Measurements from ENCODE around the gene ZNG1E.
A peak's percentile ranks its signal among the peaks of the same experiment; 100 is the strongest.
"Not testable (repeated sequence)": the region's sequence is repeated elsewhere in the genome, so short reads cannot be mapped to it uniquely, and the experiment has no call there.

ZNG1E gene

GRCh38 chr9:65675589-65676021 lies at the start of gene ZNG1E:
TSS of gene ZNG1E (plus strand) at chr9:65675928. CDS start at chr9:65675977, 49 bp downstream.
- DNase-seq (ENCODE audit: low spot score): peak; percentile 50

GRCh38 chr9:65673579-65673978 lies 2.1 kb upstream of the ZNG1E start:
- DNase-seq (ENCODE audit: low spot score): not testable (repeated sequence)

- DNase-seq (ENCODE audit: low spot score): not testable (repeated sequence)
Measured at GRCh38 chr9:65675018-65675417, 710 bp upstream of the ZNG1E start.

DNA sequence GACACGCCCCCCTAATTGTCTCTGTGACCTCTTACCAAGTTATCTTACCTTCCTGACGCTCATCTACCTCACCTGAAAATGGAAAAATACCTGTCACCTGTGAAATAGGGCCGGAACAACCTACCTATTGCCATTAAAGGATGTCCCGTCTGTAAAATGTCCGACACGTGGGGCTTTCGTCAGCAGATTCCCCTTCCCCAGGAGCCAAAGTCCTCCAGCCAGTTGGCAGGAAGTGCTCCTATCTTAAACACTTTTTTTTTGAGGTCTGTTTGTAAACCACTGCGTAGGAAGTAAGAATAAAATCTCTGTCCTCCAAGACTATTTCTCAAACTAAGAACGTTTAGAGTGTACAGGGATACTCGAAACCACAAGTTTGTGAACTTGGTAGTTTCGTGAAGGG lies 661 bp downstream of the ZNG1E start:
- DNase-seq (ENCODE audit: low spot score): not testable (repeated sequence)

DNA sequence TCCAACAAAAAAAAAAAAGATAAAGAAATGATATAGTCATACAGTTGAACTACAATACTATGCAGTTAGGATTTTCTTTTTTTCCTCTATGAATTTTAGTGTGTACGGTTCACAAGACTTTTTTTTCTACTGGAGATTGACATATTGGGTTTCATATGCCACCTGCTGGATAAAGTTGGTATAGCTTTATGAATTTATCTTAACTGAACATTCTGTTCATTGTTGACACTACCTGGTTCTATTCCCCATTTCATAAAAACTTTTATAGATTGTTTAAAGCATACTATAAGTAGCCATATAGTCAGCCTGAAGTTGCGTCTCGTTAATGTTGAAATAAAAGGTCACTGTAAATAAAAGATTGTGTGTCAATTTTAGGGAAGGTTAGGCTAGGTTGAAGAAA lies 2.8 kb downstream of the ZNG1E start:
- DNase-seq (ENCODE audit: low spot score): not testable (repeated sequence)

DNA sequence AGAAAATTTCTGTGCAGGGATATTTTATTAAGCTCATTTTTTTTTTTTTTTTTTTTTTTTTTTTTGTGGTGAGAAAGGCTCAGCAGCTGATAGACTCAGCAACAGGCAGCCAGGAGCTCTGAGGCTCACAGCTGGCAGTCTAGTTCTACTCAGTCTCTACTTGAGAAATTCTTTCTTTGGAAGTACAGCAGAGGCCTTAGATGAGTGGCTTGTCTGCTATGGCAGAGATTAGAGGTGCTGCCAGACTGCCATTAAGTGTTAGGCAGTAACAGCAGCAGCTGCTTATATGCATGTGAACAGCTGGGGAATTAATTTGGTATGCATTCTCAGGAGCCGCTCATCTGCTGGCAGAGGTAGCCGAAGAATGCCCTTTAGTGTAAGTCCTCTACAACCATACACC lies 27.8 kb downstream of the ZNG1E start:
- DNase-seq (ENCODE audit: low spot score): not testable (repeated sequence)

DNA sequence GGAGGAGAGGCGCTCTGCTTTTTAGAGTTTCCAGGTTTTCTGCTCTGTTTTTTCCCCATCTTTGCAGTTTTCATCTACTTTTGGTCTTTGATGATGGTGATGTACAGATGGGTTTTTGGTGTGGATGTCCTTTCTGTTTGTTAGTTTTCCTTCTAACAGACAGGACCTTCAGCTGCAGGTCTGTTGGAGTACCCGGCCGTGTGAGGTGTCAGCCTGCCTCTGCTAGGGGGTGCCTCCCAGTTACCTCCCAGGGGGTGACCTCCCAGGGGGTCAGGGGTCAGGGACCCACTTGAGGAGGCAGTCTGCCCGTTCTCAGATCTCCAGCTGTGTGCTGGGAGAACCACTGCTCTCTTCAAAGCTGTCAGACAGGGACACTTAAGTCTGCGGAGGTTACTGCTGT lies 38.7 kb downstream of the ZNG1E start:
- not testable (repeated sequence) for DNase-seq (ENCODE audit: low spot score)

DNA sequence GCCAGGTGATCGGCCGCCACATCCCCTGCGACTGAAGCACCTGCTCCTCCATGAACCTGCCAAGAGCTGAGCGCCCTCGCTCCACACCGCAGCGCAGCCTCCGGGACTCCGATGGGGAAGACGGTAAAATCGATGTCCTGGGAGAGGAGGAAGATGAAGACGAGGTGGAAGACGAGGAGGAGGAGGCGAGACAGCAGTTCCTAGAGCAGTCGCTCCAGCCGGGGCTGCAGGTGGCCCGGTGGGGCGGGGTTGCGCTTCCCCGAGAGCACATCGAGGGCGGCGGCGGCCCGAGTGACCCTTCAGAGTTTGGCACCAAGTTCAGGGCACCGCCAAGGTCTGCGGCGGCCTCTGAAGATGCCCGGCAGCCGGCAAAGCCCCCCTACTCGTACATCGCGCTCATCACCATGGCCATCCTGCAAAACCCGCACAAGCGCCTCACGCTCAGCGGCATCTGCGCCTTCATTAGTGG lies 61.4 kb downstream of the ZNG1E start, which contains the start of gene FOXD4L4:
Gene FOXD4L4 (plus strand): TSS at position 51 of the 469 bp plus-strand sequence. CDS start 0 bp downstream, at position 51.
- not testable (repeated sequence) for DNase-seq (ENCODE audit: low spot score)

DNA sequence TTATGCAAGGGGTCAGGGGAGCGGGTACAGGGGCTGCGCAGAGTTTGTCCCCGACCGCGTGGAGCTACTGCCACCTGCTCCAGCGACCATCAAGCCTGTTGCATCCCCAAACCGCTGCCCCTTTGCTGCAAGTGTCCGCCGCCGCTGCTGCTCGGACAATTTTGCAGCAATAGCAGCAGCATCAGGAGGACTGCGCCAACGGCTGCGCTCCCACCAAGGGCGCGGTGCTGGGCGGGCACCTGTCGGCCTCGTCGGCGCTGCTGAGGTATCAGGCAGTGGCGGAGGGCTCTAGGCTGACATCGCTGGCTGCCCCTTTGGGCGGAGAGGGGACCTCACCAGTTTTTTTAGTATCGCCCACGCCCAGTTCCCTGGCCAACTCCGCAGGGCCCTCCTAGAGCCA lies 62.4 kb downstream of the ZNG1E start:
- not testable (repeated sequence) for DNase-seq (ENCODE audit: low spot score)

Measured in ecto neural progenitor cell (in vitro differentiated cells).